ENCODE data around the gene KLHL29. TPM values are rescaled to one million over a fixed set of nuclear protein-coding genes. Genes with fewer than 3 reads are reported as not detected.

Gene KLHL29
- total RNA-seq, 6 experiments from 2014 or later: 1.2 to 10.2 (median 6.4) TPM

DNA sequence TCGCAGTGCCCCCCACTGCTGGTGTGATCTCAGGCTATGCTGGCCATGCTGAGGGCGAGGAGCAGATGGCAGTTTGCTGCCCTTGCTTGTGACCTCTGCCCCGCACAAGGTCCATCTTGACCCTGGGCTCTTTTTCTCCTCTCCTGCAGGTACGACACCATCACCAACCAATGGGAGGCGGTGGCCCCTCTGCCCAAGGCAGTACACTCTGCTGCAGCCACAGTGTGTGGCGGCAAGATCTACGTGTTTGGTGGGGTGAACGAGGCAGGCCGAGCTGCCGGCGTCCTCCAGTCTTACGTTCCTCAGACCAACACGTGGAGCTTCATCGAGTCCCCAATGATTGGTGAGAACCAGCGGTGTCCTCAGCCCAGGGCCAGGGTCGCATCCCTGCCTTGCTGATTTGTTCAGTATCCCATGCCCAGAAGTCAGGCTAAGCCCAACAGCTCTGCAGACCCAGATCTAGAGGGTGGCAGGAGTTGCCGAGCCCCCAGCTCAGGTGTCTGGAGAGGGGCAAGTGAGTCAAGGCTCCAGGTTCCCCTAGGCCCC is 318.1 kb downstream of the KLHL29 start:
- no CpG with 5 or more reads among the region's 17 CpGs for WGBS (ENCODE audit: insufficient coverage, low coverage, low lambda C conversion rate, missing lambda C conversion rate)
- Histone ChIP-seq H3K27me3 (no peaks in the 10 kb centered on the region), H3K27ac (no peak overlapping the region), H3K4me3 (no peak overlapping the region), H3K4me1 (no peaks in the 10 kb centered on the region), H3K9me3 (no peaks in the 10 kb centered on the region), H3K36me3 (peaks cover 0 to 5% (median 0%) of the 10 kb centered on the region in 4 donors)
- DNase-seq (no peak), ATAC-seq (no peak)
- intact Hi-C loops (cut with DNase I): no loop called here
- TF ChIP-seq POLR2A (IDR thresholded peaks at IDR 0.05): no peak
- TF ChIP-seq, protein P1, sequence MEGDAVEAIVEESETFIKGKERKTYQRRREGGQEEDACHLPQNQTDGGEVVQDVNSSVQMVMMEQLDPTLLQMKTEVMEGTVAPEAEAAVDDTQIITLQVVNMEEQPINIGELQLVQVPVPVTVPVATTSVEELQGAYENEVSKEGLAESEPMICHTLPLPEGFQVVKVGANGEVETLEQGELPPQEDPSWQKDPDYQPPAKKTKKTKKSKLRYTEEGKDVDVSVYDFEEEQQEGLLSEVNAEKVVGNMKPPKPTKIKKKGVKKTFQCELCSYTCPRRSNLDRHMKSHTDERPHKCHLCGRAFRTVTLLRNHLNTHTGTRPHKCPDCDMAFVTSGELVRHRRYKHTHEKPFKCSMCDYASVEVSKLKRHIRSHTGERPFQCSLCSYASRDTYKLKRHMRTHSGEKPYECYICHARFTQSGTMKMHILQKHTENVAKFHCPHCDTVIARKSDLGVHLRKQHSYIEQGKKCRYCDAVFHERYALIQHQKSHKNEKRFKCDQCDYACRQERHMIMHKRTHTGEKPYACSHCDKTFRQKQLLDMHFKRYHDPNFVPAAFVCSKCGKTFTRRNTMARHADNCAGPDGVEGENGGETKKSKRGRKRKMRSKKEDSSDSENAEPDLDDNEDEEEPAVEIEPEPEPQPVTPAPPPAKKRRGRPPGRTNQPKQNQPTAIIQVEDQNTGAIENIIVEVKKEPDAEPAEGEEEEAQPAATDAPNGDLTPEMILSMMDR (IDR thresholded peaks at IDR 0.05): no peak

DNA sequence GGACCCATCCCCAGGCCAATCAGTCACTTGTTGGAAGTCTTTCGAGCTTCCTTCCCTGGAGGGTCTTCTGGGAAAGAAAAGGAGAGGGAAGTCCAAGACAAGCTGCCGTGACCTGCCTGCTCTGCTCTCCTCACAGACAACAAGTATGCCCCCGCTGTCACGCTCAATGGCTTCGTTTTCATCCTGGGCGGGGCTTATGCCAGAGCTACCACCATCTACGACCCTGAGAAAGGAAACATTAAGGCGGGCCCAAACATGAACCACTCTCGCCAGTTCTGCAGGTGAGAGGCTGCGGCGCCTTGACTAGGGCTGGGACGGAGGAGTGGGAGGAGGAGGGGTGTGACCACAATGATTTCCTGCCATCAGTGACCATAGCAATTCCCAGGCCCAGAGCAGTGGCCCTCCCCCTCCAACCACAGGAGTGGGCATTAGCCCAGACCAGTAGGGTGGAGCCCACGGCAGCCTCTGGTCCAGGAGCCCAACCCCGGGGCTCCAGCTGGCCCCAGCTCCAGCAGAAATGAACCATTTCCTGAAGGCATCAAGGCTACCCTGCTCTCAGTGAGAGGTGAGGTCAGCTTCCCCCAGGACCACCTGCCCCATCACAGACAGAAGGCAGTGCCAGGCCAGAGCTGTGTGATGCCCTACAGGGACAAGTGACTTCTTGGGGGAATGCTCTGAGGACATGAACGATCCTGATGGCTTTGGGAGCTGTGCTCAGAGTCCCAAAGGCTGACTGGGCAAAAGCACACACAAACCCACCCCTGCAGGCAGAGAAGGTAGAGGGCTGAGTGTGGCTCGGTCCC is 318.8 kb downstream of the KLHL29 start:
- WGBS (ENCODE audit: insufficient coverage, low coverage, low lambda C conversion rate, missing lambda C conversion rate): no CpG with 5 or more reads among the region's 16 CpGs
- Histone ChIP-seq H3K36me3 (peaks cover 0 to 5% (median 0%) of the 10 kb centered on the region in 4 donors), H3K4me1 (no peaks in the 10 kb centered on the region), H3K4me3 (no peak overlapping the region), H3K9me3 (no peaks in the 10 kb centered on the region), H3K27ac (no peak overlapping the region), H3K27me3 (no peaks in the 10 kb centered on the region)
- no peak for TF ChIP-seq POLR2A (IDR thresholded peaks at IDR 0.05)
- TF ChIP-seq, protein P1 (IDR thresholded peaks at IDR 0.05): no peak
- DNase-seq (no peak), ATAC-seq (no peak)
- intact Hi-C loops (cut with DNase I): no loop called here

DNA sequence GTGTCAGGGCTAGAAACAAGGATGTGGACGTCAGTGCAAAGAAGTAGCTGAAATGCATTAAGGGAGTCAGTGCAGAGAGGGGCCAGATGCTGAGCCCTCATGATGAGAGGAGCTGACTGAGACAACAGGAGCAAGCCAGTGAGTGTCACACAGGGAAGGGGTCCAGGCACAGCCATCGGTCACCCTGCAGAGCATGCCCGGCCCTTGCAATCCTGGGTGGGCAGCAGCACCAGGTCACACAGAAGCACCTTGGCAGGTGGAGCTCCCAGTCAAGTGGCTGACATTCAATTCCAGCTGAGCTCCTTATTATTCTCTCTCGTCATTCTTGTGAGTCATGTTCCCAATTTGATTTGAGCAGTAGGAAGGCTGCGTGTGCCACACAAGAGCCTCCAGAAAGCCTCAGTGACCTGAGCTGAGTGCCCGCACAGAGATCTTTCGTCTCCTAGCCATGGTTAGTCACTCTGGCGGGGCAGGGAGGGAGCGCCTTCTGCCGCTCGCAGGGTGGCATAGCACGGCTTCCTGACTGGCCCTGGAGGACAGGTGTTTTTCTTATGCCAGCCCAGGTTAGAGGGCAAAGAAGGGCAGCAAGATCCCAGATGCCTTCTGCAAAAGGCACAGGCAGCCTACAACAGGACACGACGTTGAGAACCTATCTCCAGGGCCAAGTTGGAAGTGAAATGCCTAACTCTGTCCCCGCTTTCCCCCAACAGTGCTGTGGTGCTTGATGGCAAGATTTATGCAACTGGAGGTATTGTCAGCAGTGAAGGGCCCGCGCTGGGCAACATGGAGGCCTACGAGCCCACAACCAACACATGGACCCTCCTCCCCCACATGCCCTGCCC is 321.0 kb downstream of the KLHL29 start:
- H3K27ac ChIP-seq: no peak overlapping the region
- ATAC-seq: no peak
- no peaks in the 10 kb centered on the region for H3K4me1 ChIP-seq
- 93% methylated on average over 6 of the region's 18 CpGs for WGBS (ENCODE audit: insufficient coverage, low coverage, low lambda C conversion rate, missing lambda C conversion rate)
- H3K9me3 ChIP-seq: no peaks in the 10 kb centered on the region
- intact Hi-C loops (cut with DNase I): no loop called here
- no peak for TF ChIP-seq POLR2A (IDR thresholded peaks at IDR 0.05)
- TF ChIP-seq, protein P1 (IDR thresholded peaks at IDR 0.05): no peak
- DNase-seq: no peak
- H3K4me3 ChIP-seq: no peak overlapping the region
- peaks cover 0 to 5% (median 0%) of the 10 kb centered on the region in 4 donors for H3K36me3 ChIP-seq
- no peaks in the 10 kb centered on the region for H3K27me3 ChIP-seq

DNA sequence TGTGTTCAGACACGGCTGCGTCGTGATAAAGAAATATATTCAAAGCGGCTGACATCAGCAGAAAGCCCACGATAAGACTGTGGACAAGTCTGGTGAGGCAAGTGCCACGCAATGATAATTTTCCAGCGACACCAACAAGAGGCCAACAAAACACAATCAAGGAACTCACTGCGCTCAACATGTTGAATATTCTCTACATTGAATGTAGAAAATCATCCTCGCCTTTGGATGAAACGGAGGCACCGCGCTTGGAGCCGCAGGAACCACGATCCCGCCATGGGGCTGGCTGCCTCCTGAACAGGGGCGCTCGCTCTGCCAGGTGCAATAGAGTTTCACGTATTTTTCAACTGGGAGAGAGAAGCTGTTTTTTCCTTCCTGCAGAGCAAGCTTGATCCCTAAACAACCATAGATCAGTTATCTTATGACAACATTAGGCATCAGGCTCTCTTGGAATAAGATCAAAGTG is 321.7 kb downstream of the KLHL29 start:
- no peak overlapping the region for H3K27ac ChIP-seq
- no peaks in the 10 kb centered on the region for H3K9me3 ChIP-seq
- ATAC-seq (no peak), DNase-seq (no peak)
- intact Hi-C loops (cut with DNase I): no loop called here
- no peak for TF ChIP-seq POLR2A (IDR thresholded peaks at IDR 0.05)
- TF ChIP-seq, protein P1 (IDR thresholded peaks at IDR 0.05): no peak
- H3K4me1 ChIP-seq: no peaks in the 10 kb centered on the region
- no peak overlapping the region for H3K4me3 ChIP-seq
- 94% methylated on average over 14 of the region's 18 CpGs for WGBS (ENCODE audit: insufficient coverage, low coverage, low lambda C conversion rate, missing lambda C conversion rate)
- peaks cover 0 to 5% (median 0%) of the 10 kb centered on the region in 4 donors for H3K36me3 ChIP-seq
- H3K27me3 ChIP-seq: no peaks in the 10 kb centered on the region
